HCT116 (cell line): ENCODE data around the gene CES1. TPM values are rescaled to one million over a fixed set of nuclear protein-coding genes. Genes with fewer than 3 reads are reported as not detected.
"Not testable (repeated sequence)": the region's sequence is repeated elsewhere in the genome, so short reads cannot be mapped to it uniquely, and the experiment has no call there.

Experiments
- ATAC-seq: fragments of 200-7000 bp; cut with Tn5 transposase; 2 replicates; pipeline ENCODE4 v1.9.1; 2020; ENCODE audit warnings: mild to moderate bottlenecking, moderate library complexity
- BruUV-seq: library from RNA; stranded (reverse); fragments of 400-500 nt; replicated peaks from 2 replicates; lab custom pipeline; 2021; lab: Mats Ljungman, UMichigan
- CTCF ChIA-PET: fragments of 300-600 bp; sonication (Branson Sonifier 250); formaldehyde crosslinking; loops from one replicate; lab custom pipeline; 2021; ENCODE audit warnings: antibody characterized with exemption; lab: Charles Lee
- POLR2A ChIA-PET: fragments of 300-600, 350-600 bp; sonication (Branson Sonifier 250); formaldehyde crosslinking; loops from one replicate; lab custom pipeline; 2021; ENCODE audit warnings: antibody characterized with exemption; lab: Charles Lee
- RAD21 ChIA-PET, 2 experiments: fragments of 300-600 bp; sonication (Branson Sonifier 250); formaldehyde crosslinking; loops; one replicate each; lab custom pipeline; 2023; ENCODE audit warnings: low total read pairs in 2 of 2; ENCODE audit not compliant: uncharacterized antibody in 2 of 2, unreplicated experiment in 2 of 2, low non-redundant PET in 1 of 2; lab: Charles Lee
- DNase-seq: peaks from one replicate; pipeline ENCODE4 v3.0.0-alpha.2; 2010; ENCODE audit warnings: low read depth, low spot score
- H2AFZ ChIP-seq: fragments of 200-600 bp; shearing (Covaris generic), sonication (generic); 2 replicates; pipeline ENCODE4 v1.6.1; 2017; ENCODE audit warnings: low read depth, mixed run types, mixed read lengths, antibody characterized with exemption, low read length; ENCODE audit not compliant: poor library complexity, severe bottlenecking
- H3K27ac ChIP-seq: 2 replicates; pipeline ENCODE4 v1.5.1; 2012; ENCODE audit warnings: low read depth, low read length
- H3K27me3 ChIP-seq: fragments of 200-600 bp; sonication (generic); 2 replicates; pipeline ENCODE4 v1.6.1; 2016; ENCODE audit warnings: mixed run types, low read length, mixed read lengths; ENCODE audit not compliant: insufficient read depth
- H3K36me3 ChIP-seq, 2 experiments: fragments of 200-500 bp in 1 of 2; fragments of 200-600 bp in 1 of 2; sonication (Bioruptor generic) in 1 of 2; sonication (generic) in 1 of 2; 2 replicates each; pipeline versions ENCODE4 v1.5.1 to v1.6.1; 2014 to 2016; ENCODE audit warnings: low read length in 2 of 2, inconsistent platforms in 1 of 2, mixed read lengths in 1 of 2, mixed run types in 1 of 2; ENCODE audit not compliant: insufficient read depth in 2 of 2, control insufficient read depth in 1 of 2
- H3K4me1 ChIP-seq, 2 experiments: fragments of 200-600 bp in 1 of 2; sonication (generic) in 1 of 2; 2 replicates each; pipeline versions ENCODE4 v1.5.1 to v1.6.1; 2012 to 2017; ENCODE audit warnings: low read length in 2 of 2, inconsistent platforms in 1 of 2, mild to moderate bottlenecking in 1 of 2, mixed read lengths in 1 of 2, mixed run types in 1 of 2, moderate library complexity in 1 of 2; ENCODE audit not compliant: insufficient read depth in 2 of 2, control insufficient read depth in 1 of 2
- H3K4me2 ChIP-seq: fragments of 200-600 bp; sonication (generic); 2 replicates; pipeline ENCODE4 v1.6.1; 2017; ENCODE audit warnings: mixed run types, low read length, mixed read lengths
- H3K4me3 ChIP-seq, 2 experiments: fragments of 200-600 bp in 1 of 2; sonication (generic) in 1 of 2; replicated peaks in 1 of 2; 2 replicates each; pipeline ENCODE4 v1.5.1; 2011 to 2016; ENCODE audit warnings: low read length in 2 of 2, control low read depth in 1 of 2, low read depth in 1 of 2, mild to moderate bottlenecking in 1 of 2, mixed read lengths in 1 of 2, mixed run types in 1 of 2
- H3K79me2 ChIP-seq: fragments of 200-600 bp; sonication (generic); 2 replicates; pipeline ENCODE4 v1.6.1; 2017; ENCODE audit warnings: mild to moderate bottlenecking, mixed run types, low read length, moderate library complexity, mixed read lengths; ENCODE audit not compliant: insufficient read depth
- H3K9ac ChIP-seq: fragments of 200-600 bp; sonication (generic); 2 replicates; pipeline ENCODE4 v1.6.1; 2016; ENCODE audit warnings: low read length, mixed read lengths
- H3K9me2 ChIP-seq: fragments of 200-600 bp; sonication (generic), shearing (Covaris generic); 2 replicates; pipeline ENCODE4 v1.6.1; 2017; ENCODE audit warnings: mixed run types, mild to moderate bottlenecking, moderate library complexity; ENCODE audit not compliant: insufficient read depth
- H3K9me3 ChIP-seq, 2 experiments: fragments of 200-500 bp in 1 of 2; fragments of 200-600 bp in 1 of 2; sonication (Bioruptor generic) in 1 of 2; sonication (generic) in 1 of 2; 2 replicates each; pipeline ENCODE4 v1.6.1; 2014 to 2017; ENCODE audit warnings: low read length in 2 of 2, mixed read lengths in 2 of 2, inconsistent platforms in 1 of 2, low read depth in 1 of 2, mild to moderate bottlenecking in 1 of 2, mixed run types in 1 of 2, moderate library complexity in 1 of 2; ENCODE audit not compliant: control insufficient read depth in 1 of 2, insufficient read depth in 1 of 2
- H4K20me1 ChIP-seq: fragments of 200-600 bp; sonication (generic), shearing (Covaris generic); 2 replicates; pipeline ENCODE4 v1.6.1; 2017; ENCODE audit warnings: mixed run types, mild to moderate bottlenecking, moderate library complexity; ENCODE audit not compliant: insufficient read depth
- CBX3 ChIP-seq: IDR thresholded peaks from 2 replicates; pipeline ENCODE4 v1.6.1; 2012; ENCODE audit warnings: low read depth
- EZH2 ChIP-seq: fragments of 200-600 bp; sonication (generic); IDR thresholded peaks from 2 replicates; pipeline ENCODE4 v1.6.1; 2017; ENCODE audit warnings: antibody characterized with exemption, mixed run types
- SIN3A ChIP-seq: IDR thresholded peaks from 2 replicates; pipeline ENCODE4 v1.6.1; 2012; ENCODE audit warnings: low read depth
- SRF ChIP-seq: IDR thresholded peaks from 2 replicates; pipeline ENCODE4 v1.6.1; 2012; ENCODE audit warnings: low read depth
- YY1 ChIP-seq: IDR thresholded peaks from 2 replicates; pipeline ENCODE4 v1.6.1; 2011; ENCODE audit warnings: low read length, low read depth, moderate library complexity, mild to moderate bottlenecking; ENCODE audit not compliant: insufficient replicate concordance; ENCODE audit errors: extremely low read depth
- ZFX ChIP-seq: fragments of 450-650 bp; IDR thresholded peaks from 2 replicates; pipeline ENCODE4 v1.6.1; 2017
- intact Hi-C: fragments of 100-400 bp; cut with micrococcal nuclease; formaldehyde crosslinking; loops from 2 replicates; pipeline ENCODE4 v1.10.0; 2022
- total RNA-seq: library from RNA; stranded (reverse); gene quantifications from one replicate; pipeline ENCODE4 v1.2.1, GENCODE V29; 2021; ENCODE audit not compliant: unreplicated experiment

Gene CES1
- total RNA-seq, 1 experiment from 2014 or later = 1.8 TPM

GRCh38 chr16:55809851-55810250, 23.0 kb downstream of the CES1 start:
- ATAC-seq (no peak), DNase-seq (no peak)
- H3K79me2 ChIP-seq = no peaks in the 10 kb centered on the region
- no peak overlapping the region for H3K27ac ChIP-seq
- ChIA-PET RAD21 (no interaction called here), CTCF (no interaction called here), POLR2A (no interaction called here)
- H3K9me3 ChIP-seq = no peaks in the 10 kb centered on the region
- no peaks in the 10 kb centered on the region for H3K9me2 ChIP-seq
- H3K4me1 ChIP-seq = no peaks in the 10 kb centered on the region
- no peak overlapping the region for H2AFZ ChIP-seq
- no peak overlapping the region for H3K4me3 ChIP-seq
- H3K9ac ChIP-seq = no peak overlapping the region
- no peak for TF ChIP-seq SRF
- BruUV-seq = no TSS peak
- peaks cover 46% of the 10 kb centered on the region for H3K27me3 ChIP-seq
- no peaks in the 10 kb centered on the region for H4K20me1 ChIP-seq
- no peaks in the 10 kb centered on the region for H3K36me3 ChIP-seq
- no peak overlapping the region for H3K4me2 ChIP-seq
- intact Hi-C loops = no loop called here

DNA sequence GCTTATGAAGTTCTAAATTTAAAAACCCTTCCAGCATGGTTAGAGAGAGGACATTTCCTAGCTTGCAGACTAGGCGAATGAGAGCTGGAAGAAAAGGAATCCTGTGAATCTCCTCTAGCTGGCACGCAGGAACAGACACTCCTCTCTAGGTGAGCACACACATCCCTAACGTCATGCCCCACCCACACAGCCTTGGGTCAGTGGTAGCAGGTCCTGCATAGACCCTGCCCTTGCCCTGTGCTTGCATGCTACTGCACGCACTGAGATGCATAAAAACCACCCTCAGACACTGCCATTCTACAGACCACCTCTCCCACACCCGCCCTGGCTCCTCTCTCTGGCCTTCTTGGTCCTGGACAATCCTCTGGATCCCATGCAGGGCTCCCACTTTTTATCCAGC, 23.5 kb downstream of the CES1 start:
- no peaks in the 10 kb centered on the region for H3K79me2 ChIP-seq
- peaks cover 41% of the 10 kb centered on the region for H3K27me3 ChIP-seq
- H3K4me3 ChIP-seq = no peak overlapping the region
- H3K9ac ChIP-seq = no peak overlapping the region
- H3K4me2 ChIP-seq = no peak overlapping the region
- intact Hi-C loops = no loop called here
- H3K27ac ChIP-seq = no peak overlapping the region
- H3K36me3 ChIP-seq = no peaks in the 10 kb centered on the region
- no peaks in the 10 kb centered on the region for H4K20me1 ChIP-seq
- RAD21 ChIA-PET = no interaction called here
- CTCF ChIA-PET = no interaction called here
- H2AFZ ChIP-seq = no peak overlapping the region
- H3K9me2 ChIP-seq = no peaks in the 10 kb centered on the region
- POLR2A ChIA-PET = no interaction called here
- H3K9me3 ChIP-seq = no peaks in the 10 kb centered on the region
- TF ChIP-seq YY1 (no peak), EZH2 (no peak), ZFX (no peak), SIN3A (no peak), CBX3 (no peak), SRF (no peak)
- no peak for ATAC-seq
- H3K4me1 ChIP-seq = no peaks in the 10 kb centered on the region
- DNase-seq = no peak
- BruUV-seq = no TSS peak

DNA sequence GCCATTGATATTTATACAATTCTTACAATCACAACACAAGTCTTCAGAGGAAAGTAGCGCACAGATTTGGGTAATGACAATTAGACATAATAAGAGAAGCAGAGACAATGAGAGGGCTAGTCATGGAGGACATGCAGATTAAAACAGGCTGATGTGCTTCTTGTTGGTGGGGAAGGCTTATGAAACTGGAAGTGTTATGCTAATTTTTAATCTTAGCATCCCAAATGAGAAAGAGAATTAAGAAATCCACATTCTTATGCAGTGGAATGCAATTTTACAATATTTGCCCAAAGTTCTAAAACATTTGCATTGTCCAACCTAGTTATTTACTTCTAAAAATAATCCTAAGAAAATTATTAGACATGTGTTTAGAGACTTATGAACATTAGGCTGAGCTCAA, 24.6 kb downstream of the CES1 start:
- H2AFZ ChIP-seq, H4K20me1 ChIP-seq, ATAC-seq, H3K4me2 ChIP-seq, CTCF ChIA-PET, DNase-seq, H3K9me2 ChIP-seq, H3K4me1 ChIP-seq, POLR2A ChIA-PET, RAD21 ChIA-PET, H3K27ac ChIP-seq, intact Hi-C loops, H3K9ac ChIP-seq, H3K79me2 ChIP-seq, H3K36me3 ChIP-seq, H3K4me3 ChIP-seq, H3K9me3 ChIP-seq, BruUV-seq: not testable (repeated sequence)
- H3K27me3 ChIP-seq = peaks cover 36% of the 10 kb centered on the region

DNA sequence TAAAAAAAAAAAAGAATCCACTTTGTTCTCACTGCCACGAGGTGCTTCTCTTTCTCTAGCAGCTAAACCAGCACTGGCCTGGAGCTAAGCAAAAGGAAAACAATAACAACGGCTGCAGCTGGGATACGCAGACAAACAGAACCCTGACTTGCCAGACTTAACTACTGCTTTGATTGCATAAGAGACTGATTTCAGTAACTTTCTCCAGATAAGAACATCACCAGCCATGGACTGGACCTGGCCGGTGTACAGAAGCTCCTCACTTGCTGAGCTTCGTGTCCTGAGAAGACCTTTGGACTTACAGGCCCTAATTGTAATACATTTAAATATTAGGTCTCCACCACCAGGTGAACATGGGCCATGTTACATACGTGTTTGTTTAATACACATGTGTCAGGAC, 27.8 kb downstream of the CES1 start:
- BruUV-seq, ATAC-seq, H3K4me3 ChIP-seq, H3K79me2 ChIP-seq, CTCF ChIA-PET, RAD21 ChIA-PET, DNase-seq, H4K20me1 ChIP-seq, H3K4me2 ChIP-seq, H2AFZ ChIP-seq, H3K4me1 ChIP-seq, intact Hi-C loops, POLR2A ChIA-PET, H3K9ac ChIP-seq, H3K36me3 ChIP-seq, H3K9me2 ChIP-seq, H3K27ac ChIP-seq, H3K9me3 ChIP-seq: not testable (repeated sequence)
- H3K27me3 ChIP-seq = peaks cover 11% of the 10 kb centered on the region
